ENCODE data around the gene RNF150.

DNA sequence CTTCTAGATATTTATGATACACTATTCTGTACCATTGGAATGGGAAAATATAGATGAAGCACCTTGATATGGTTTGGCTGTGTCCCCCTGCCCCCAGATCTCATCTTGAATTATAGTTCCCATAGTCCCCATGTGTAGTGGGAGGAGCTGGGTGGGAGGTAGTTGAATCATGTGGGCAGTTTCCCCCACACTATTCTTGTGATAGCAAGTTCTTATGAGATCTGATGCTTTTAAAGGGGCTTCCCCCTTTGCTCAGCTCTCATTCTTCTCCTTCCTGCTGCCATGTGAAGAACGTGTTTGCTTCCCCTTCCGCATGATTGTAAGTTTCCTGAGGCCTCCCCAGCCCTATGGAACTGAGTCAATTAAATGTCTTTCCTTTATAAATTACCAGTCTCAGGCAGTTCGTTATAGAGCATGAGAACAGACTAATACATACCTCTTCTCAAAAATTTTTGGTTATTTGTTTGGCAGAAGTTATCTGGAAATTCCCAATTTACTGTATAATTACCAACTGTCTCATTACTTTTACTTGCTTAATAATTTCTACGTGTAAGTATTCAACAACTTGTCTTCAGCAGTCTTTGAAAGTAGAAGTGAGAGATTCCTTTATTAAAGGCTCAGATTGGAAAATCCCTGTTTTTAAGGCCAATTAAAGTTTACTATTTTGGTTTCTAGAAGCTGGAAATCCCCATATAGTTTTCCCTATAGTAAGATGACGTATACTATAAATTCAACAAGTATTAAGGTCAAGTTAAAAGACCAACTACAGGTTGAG is 152.7 kb downstream of the RNF150 start:
- TF ChIP-seq, protein P1, sequence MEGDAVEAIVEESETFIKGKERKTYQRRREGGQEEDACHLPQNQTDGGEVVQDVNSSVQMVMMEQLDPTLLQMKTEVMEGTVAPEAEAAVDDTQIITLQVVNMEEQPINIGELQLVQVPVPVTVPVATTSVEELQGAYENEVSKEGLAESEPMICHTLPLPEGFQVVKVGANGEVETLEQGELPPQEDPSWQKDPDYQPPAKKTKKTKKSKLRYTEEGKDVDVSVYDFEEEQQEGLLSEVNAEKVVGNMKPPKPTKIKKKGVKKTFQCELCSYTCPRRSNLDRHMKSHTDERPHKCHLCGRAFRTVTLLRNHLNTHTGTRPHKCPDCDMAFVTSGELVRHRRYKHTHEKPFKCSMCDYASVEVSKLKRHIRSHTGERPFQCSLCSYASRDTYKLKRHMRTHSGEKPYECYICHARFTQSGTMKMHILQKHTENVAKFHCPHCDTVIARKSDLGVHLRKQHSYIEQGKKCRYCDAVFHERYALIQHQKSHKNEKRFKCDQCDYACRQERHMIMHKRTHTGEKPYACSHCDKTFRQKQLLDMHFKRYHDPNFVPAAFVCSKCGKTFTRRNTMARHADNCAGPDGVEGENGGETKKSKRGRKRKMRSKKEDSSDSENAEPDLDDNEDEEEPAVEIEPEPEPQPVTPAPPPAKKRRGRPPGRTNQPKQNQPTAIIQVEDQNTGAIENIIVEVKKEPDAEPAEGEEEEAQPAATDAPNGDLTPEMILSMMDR (conservative IDR thresholded peaks at IDR 0.05; ENCODE audit: low read depth, low read length): no peak
- no peak for TF ChIP-seq RCOR1 (IDR thresholded peaks at IDR 0.05; ENCODE audit: insufficient replicate concordance, low read length)
- TF ChIP-seq RAD21 (IDR thresholded peaks at IDR 0.05; ENCODE audit: low read length): no peak
- TF ChIP-seq FOS (IDR thresholded peaks at IDR 0.05; ENCODE audit: low read depth, low read length): no peak
- no peak for TF ChIP-seq POLR2A (IDR thresholded peaks at IDR 0.05; ENCODE audit: low read depth, low read length)
- no peak for TF ChIP-seq MXI1 (IDR thresholded peaks at IDR 0.05; ENCODE audit: borderline replicate concordance, low read depth, low read length)
- TF ChIP-seq CHD1 (IDR thresholded peaks at IDR 0.05; ENCODE audit: low read depth, low read length): no peak
